Mucosa of gallbladder (tissue), 1 donor: Measurements from ENCODE around the gene FCHSD2. TPM values are rescaled to one million over a fixed set of nuclear protein-coding genes. Genes with fewer than 3 reads are reported as not detected.
"Not testable (repeated sequence)": the region's sequence is repeated elsewhere in the genome, so short reads cannot be mapped to it uniquely, and the experiment has no call there.

Experiments used
- DNase-seq: peaks from one replicate; pipeline ENCODE4 v3.0.0-alpha.2; 2020; ENCODE audit warnings: low spot score
- total RNA-seq: library from RNA; stranded (reverse); gene quantifications from one replicate; pipeline ENCODE4 v1.2.1, GENCODE V29; 2021
- donor health status: DM: no; HTN: no; CAD: no.

Gene FCHSD2
- total RNA-seq, 1 donor from 2014 or later, result 56.4 TPM

DNA sequence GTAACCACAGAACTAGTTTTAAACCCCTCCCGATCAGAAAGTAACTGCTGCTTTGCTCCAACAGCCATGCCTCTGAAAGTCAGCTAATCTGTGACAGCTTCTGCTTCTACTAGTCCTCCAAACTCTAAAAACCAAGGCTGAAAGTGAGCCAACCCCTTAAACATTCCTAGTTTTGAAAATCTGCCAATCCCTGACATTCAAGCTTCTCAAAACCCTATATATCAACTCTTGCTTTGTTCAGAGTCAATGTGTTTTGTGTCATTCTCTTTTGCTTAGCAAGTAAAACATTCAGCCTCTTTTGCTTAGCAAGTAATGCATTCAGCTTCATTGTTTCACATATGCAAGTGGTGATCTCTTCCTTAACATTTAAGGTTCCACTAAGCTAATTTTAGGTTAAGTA, 271.0 kb downstream of the FCHSD2 start:
- no peak for DNase-seq

DNA sequence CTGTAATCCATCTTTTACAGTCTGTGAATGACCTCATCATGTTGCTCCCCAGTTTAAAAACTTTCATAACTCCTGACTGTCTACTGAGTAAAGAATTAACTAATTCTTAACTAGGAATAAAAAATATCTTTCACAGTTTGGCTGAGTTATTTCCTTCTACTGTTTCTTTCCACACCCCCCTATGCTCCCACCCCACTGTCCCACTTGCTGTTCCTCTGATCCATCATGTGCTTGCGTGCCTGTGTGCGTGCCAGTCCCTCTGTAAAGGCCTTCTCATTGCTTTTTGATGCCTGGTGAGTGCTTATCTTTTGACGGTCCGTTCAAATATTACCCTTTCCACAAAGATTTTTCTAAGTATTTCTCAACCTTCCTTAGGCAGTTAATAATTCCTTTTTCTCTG, 272.3 kb downstream of the FCHSD2 start:
- DNase-seq, result no peak

DNA sequence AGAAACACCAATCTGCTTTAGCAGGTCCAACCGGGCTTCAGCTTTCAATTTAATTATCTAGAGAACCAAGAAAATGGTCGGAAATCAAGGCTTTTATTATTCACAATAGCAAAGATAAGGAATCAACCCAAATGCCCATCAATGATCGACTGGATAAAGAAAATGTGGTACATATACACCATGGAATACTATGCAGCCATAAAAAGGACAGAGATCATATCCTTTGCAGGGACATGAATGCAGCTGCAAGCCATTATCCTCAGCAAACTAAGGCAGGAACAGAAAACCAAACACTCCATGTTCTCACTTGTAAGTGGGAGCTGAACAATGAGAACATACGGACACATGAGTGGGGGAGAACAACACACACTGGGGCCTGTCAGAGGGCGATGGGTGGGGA, 274.1 kb downstream of the FCHSD2 start:
- no peak for DNase-seq

DNA sequence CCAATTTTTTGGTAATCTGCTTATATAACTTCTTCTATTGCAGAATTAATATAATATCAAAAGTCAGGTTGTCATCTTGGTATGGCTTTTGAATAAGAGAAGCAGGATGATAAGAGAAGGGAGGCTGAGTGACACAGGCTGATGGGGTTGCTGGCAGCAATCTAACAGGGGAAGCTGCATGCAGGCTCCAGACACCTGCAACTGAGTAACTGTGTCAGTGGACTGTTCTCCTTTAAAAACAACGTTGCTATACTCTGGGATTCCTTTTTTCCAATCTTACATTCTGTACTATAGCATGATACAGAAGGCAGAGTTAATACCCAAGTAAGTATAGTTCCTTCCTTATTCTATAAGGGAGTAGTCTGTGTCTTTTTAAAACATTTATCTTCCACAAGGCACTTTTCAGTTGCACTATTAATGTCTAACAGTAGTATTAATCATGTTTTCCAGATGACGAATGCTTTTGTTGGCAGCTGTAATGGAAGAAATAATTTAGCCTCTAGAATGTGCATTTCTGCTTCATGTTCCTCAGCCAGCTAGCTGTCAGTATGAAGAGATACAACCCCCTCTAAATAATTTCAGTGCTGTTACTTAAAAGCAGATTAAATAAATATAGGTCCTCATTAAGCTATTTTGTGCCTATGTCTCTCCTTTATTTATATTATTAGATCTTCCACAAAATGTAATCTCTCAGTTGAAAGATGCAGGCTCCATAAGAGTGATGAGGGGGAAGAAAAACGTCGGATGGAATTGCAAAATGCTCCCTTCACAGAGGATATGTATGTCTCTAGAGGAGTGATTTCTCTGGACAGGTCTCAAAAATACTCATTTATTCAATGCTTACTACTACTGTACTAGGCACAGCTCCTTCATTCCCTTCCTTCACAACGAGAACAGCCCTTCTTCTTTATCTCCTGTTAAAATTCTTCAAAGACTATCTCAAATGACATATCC, 277.1 kb downstream of the FCHSD2 start:
- DNase-seq, result no peak

DNA sequence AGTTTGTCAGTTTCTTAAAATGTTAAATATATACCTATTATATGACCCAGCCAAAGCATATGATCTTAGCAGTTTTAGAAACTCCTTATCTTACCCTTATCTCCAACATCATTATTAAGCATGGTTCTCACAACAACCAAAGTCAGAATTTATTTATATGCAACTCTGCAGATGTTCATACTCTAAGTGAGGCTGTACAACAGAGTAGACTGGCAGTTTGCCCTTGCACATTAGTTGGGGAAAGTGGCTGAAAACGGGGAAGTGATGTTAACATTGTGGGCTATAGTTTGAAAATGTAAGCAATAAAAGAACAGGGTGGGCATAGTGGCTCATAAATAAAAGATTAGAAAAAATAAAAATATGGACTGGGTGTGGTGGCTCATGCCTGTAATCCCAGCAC, 278.2 kb downstream of the FCHSD2 start:
- no peak for DNase-seq

DNA sequence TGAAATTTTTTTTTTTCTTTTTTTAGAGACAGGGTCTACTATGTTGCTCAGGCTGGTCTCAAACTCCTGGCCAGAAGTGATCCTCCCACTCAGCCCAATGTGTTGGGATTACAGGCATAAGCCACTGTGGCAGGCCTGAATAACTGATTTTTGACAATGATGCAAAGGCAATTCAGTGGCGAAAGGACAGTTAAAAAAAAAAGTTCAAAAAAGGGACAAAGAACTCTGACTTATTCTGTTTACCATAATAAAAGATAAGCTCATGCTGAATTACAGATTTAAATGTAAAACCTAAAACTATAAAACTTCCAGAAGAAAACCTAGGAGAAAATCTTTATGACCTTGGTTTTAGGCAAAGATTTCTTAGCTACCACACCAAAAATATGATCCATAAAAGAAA, 279.0 kb downstream of the FCHSD2 start:
- DNase-seq, result no peak

DNA sequence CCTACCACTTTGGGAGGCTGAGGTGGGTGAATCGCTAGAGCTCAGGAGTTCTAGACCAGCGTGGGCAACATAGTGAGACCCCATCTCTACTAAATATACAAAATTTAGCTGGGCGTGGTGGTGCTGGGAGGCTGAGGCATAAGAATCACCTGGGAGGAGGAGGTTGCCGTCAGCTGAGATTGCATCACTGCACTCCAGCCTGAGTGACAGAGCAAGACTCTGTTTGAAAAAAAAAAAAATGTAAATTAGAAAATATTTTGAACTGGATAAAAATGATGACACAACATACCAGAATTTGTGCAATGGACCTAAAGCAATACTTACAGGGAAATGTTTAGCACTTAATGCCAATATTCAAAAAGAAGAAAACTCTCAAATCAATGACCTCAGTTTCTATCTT, 281.5 kb downstream of the FCHSD2 start:
- no peak for DNase-seq

DNA sequence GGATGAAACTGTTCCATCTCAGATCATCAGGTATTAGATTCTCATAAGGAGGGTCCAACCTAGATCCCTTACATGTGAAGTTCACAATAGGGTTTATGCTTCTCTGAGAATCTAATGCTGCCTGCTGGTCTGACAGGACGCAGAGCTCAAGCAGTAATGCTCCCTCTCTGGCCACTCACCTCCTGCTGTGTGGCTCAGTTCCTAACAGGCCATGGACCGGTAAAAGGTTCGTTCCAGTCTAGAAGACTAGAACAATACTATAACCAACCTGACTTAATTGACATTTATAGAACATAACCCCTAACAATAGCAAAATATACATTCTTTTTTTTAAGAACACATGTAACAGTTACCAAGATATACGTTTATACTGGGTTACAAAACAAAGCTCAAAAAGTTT, 282.1 kb downstream of the FCHSD2 start:
- no peak for DNase-seq

DNA sequence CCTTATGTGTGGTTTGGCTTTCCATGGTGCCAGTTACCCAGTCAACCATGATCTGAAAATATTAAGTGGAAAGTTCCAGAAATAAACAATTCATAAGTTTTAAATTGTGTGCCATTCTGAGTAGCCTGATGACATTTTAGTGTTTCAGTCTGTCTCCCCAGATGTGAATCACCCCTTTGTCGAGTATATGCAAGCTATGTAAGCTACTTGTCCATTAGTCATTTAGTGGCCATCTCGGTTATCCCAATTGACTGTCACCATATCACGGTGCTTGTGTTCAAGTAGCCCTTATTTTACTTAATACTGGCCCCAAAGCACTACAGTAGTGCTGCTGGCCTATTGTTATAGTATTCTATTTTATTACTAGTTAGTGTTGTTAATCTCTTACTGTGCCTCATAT, 283.0 kb downstream of the FCHSD2 start:
- DNase-seq, result no peak

DNA sequence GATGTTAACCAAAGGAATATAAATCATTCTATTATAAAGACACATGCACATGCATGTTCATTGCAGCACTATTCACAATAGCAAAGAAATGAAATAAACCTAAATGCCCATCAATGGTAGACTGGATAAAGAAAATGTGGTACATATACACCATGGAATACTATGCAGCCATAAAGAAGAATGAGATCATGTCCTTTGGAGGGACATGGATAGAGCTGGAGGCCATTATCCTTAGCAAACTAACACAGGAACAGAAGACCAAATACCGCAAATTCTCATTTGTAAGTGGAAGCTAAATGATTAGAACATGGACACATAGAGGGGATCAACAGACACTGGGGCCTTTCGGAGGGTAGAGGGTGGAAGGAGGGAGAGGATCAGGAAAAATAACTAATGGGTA, 283.9 kb downstream of the FCHSD2 start:
- not testable (repeated sequence) for DNase-seq

DNA sequence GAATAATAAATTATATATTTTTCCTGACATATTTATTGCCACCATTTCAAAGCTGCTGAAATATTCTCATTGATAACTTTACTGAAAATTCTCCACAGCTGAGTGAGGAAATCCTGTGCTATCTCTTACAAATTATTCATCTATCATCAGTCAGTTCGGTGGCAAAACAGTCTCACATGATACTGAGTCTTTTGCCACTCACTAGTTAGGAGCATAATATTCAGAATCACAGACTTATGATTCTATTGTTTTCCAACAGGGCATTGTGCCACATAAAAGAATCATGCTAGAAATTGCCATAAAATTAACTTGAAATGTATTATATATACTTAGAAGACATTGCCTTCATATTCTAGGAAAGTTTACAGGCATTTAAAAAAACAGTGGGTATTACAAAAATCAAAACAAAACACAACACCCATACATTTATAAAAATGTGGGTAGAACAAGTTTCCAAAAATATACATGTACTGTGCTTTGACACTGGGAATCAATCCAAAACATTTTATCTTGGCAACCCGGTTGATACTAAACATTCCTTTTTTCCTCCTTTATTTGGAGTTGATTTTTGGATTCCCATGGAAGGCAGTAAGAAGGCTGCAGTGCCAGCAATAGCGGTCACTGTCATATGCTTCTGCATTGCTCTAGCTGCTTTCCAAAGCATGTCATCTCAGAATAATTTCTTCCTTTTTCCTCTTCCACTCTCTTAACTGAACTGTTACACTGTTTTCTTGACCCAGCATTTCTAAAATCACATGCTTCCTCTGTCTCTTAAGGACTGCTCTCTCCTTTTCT, 285.4 kb downstream of the FCHSD2 start:
- DNase-seq, result no peak

DNA sequence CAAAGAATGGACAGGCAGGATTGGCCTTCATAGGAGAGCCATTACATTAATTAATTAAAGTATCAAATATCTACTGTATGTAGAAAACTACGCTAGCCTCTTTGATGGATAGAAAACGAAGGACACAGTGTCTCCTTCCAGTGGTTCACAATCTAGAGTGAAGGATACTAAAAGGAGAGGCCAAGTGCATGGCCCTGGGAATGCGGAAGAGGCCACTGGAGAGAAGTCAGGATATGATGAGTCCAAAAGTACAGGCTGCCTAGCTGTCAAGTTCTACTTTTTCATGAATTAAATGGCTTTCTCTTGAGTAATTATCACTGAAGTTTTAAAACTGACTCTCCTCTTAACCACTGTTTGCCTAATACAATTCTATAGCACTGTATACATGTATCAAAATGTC, 286.1 kb downstream of the FCHSD2 start:
- no peak for DNase-seq

DNA sequence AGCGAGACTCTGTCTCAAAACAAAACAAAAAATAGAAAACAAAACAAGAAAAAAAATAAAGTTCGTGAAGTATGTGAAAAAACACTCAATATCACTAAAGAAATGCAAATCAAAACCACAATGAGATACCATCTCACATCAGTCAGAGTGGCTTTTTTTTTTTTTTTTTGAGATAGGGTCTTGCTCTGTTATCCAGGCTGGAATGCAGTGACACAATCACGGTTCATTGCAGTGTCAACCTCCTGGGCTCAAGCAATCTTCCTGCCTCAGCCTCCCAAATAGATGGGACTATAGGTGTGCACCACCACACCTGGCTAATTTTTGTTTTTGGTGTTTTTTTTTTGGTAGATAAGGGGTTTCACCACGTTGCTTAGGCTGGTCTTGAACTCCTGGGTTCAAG, 290.4 kb downstream of the FCHSD2 start:
- no peak for DNase-seq

DNA sequence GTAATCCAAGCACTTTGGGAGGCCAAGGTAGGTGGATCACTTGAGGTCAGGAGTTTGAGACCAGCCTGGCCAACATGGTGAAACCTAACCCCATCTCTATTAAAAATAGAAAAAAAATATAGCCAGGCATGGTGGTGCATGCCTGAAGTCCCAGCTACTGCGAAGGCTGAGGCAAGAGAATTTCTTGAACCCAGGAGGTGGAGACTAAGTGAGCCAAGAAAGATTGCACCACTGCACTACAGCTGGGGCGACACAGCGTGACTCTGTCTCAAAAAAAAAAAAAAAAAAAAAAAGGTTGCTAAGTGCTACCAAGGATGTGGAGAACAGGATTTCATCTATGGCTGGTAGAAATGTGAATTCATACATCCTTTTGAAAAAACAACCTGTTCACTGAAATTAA, 291.3 kb downstream of the FCHSD2 start:
- DNase-seq, result no peak

DNA sequence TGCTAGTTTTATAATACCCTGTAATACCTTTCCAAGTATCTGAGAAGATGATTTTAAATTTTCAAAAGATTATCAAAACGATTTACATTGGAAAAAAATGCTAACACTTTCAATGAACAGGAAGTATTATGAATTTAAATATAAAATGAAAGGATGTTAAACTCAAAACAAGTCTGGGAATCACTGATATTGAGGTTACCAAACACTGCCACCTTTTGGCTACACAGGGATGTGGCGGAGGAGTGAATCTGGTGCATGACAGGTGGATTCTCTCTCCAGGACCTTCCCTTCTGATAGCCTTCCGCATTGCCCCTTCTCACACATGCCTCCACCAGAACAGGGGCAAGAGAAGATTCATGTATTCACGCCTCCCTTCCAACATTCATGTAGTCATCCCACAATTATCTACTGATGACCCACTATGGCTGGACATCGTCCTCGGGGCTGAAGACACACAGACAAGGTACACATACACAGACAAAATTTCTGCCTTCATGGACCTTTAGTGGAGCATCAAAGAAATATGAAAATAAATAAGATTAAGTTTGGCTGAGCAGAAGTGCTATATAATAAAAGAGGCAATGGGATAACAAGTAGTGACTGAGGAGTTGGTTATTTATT, 293.2 kb downstream of the FCHSD2 start:
- peak; percentile 15 for DNase-seq

DNA sequence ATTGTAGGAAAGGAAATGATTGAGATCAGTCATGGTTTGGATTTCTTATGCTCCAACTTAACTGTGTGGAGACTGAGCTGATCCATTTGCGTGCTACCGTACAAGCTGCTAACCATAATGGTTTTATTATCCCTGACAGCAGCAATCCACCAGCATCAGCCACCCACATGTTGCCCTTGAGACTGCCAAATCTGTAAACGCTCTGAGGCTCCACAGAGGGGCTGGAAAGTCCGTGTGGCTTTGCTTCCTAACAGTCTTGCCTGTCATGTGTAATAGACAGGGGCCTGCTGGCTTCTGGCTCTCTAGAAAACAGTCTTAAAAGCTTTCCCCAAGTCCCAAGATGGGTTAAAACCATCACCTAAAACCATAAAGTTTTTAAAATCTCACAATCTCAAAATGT, 297.8 kb downstream of the FCHSD2 start:
- peak; percentile 17 for DNase-seq

DNA sequence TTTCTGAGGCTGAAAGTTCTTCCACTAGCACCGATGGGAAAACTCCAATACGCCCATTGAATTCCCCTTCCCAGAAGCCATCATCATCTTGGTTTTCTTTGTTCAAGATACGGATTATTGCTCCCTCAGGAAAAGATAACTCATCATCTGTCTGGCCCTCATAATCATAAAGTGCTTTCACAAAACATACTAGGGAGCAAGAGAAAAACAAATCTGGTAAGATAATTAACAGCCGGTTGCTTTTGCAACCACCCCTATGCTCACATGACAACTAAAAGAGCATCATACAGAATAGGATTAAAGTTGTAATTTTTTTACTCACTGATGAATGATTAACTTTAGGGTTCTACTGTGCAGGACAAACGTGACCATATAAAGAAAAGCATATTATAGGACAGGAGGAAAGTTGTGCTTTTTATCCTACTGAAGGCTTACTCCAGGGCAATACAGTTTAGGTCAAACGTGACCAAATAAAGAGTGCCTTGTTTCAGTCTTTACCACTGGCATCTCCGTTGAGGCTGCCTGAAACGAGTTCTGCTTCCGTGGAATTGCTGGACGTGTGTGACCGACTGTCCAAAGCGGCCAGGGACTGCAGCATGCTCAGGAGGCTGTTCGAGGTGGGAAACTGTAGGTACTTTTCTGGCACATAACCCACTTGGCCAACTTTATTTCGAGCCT, 299.3 kb downstream of the FCHSD2 start:
- no peak for DNase-seq

DNA sequence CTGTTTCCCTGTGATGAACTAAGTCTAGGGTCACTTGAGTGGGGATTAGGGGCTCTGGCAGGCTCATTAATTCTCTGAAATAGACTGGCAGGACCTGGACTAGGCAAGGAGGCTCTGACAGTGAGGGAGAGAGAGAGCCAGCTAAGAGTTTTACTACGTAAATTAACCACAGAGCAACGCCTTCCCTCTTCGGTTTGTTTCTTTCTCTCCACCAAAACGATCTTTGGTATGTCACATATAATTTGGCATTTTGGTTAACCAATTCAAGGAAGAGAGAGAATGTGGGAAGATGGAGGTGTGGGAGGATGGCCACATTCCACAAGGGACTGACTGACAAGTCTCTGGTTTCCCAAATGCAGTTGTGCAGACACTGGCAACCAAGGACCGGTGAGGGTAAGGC, 300.0 kb downstream of the FCHSD2 start:
- DNase-seq, result no peak

DNA sequence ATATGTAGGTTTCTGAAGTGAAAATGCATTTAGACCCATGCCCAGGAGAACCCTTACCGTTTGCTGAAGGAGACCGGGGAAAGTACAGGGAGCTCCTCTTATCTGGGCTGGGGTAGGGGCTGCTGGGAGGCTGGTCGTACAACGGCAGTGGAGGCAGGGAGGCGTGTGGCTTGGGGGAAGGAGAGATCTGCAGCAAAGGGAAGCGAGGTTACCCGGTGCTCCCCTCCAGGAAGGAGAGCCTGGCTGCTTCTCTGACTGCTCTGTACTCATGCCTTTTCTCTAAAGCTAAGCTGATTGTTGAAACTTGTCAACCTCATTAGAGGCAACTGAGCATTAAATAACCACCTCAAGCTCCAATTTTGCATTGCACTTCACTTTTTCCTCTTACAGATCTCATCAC, 300.7 kb downstream of the FCHSD2 start:
- no peak for DNase-seq

DNA sequence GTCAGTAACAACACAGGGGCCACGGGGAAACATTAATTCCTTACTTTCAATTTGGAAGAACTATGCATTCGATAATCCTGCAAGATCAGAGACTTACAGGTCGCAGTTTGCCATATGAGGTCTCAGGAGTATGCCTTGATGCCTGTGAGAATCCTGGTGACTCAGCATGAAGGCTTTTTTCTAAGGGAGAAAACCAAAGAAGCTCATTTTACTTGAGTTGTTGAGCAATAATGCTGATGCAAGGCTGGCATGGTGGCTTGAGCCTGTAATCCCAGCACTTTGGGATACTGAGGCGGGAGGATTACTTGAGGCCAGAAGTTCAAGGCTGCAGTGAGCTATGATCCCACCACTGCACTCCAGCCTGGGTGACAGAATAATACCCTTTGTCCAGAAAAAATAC, 301.3 kb downstream of the FCHSD2 start:
- no peak for DNase-seq

DNA sequence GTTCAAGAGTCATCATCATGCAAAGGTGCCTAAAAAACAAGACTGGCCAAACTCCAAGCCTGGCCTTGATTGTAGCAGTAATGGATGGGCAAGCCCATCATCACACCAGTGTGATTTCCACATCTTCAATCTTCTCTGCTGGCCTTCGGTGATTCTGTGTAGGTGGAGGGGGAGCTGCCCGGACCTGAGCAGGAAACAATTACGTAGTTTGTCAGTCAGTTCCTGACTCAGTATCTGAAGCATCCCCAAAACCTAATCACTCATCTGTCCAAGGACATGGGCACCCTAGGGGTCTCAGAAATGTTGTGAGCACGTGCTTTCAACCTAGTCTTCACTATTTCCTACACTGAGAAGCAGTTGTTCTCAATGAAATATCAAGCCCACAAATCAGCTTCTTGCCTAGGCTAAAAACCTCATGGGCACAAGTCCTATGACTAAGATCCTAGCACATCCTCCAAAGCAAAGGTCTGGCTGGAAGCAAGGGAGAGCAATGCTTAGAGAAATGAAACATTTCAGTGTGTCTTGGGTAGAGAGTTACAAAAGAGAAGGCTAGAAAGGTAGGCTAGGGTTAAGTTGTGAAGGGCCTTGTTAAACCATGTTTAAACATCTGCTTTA, 303.3 kb downstream of the FCHSD2 start:
- no peak for DNase-seq

DNA sequence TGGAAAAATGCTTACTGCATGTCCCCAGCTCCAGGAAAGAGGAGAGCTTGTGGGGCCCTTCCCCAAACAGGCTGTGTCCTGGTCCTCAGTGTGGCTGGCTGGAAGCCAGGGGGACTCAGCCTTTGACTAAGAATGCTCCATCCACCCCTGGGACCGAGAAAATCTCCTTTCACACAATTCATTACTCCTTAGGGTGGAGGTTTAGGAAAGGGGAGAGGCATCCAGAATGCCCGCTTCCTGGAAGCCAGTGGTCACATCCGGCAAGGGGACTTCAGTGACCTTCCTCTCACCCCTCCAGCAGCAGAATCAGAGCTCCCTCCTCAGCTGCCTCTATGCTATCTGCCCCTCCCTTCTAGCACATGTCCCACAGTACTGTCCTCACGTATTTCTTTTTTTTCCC, 306.0 kb downstream of the FCHSD2 start:
- no peak for DNase-seq
